Measurements from ENCODE around the gene DENND1A.

DNA sequence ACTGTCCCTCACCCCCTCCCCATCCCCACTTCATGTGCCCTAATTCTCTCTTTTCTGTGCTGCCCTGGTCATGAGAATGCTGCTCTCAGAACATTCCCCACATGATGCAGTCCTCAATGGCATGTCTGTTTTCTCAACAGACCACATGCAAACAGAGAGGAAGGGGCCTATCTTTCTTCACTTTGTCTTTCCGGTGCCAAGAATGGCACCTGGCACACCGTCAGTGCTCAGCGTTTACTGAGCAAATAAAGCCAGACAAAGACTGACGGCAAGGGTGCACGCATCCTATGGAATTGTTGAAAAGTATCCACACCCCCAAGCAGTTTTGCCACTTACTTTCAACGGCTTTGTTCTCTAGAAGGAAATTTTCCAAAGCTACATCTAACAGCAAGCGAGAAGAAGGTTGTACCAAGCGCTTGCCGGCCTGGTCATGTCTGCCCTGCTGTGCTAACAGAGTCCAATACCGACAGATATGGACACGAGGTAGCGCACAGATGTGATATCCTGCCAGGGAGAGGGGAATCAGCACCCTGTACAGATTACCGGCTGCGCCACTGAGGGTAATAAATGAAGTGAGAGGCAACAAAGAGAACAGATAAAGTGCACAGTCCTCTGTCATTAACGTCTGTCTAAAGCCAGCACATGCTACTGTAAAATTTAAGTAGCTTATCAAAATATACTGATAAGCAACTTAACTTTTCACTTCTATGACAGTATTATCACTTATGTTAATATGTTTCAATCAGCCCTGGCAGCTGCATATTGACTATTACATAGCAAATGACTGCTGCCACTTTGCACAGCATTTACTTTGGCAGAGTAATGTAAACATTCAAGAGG is 251.7 kb downstream of the DENND1A start:
- TF ChIP-seq, protein P1, sequence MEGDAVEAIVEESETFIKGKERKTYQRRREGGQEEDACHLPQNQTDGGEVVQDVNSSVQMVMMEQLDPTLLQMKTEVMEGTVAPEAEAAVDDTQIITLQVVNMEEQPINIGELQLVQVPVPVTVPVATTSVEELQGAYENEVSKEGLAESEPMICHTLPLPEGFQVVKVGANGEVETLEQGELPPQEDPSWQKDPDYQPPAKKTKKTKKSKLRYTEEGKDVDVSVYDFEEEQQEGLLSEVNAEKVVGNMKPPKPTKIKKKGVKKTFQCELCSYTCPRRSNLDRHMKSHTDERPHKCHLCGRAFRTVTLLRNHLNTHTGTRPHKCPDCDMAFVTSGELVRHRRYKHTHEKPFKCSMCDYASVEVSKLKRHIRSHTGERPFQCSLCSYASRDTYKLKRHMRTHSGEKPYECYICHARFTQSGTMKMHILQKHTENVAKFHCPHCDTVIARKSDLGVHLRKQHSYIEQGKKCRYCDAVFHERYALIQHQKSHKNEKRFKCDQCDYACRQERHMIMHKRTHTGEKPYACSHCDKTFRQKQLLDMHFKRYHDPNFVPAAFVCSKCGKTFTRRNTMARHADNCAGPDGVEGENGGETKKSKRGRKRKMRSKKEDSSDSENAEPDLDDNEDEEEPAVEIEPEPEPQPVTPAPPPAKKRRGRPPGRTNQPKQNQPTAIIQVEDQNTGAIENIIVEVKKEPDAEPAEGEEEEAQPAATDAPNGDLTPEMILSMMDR (IDR thresholded peaks at IDR 0.05), result no peak
- TF ChIP-seq POLR2A (IDR thresholded peaks at IDR 0.05), result no peak
